Motor neuron (in vitro differentiated cells): ENCODE measurements around the gene XIRP1. TPM values are rescaled to one million over a fixed set of nuclear protein-coding genes. Genes with fewer than 3 reads are reported as not detected.

Experiments used
- ATAC-seq, 8 experiments: fragments of 200-7000 bp; cut with Tn5 transposase; replicated peaks in 6 of 8; 2 replicates each; pipeline ENCODE4 v1.8.0; 2021; ENCODE audit warnings: mild to moderate bottlenecking in 8 of 8, moderate library complexity in 8 of 8
- H3K27ac ChIP-seq, 2 donors: fragments of 250-450 bp; sonication (Bioruptor Pico); 2 replicates each; pipeline ENCODE4 v1.9.0; 2021; ENCODE audit warnings: antibody characterized with exemption in 2 of 2, mild to moderate bottlenecking in 2 of 2, moderate library complexity in 1 of 2
- H3K4me1 ChIP-seq, 2 donors: fragments of 250-450 bp; sonication (Bioruptor Pico); replicated peaks in 1 of 2; 2 replicates each; pipeline ENCODE4 v1.6.1; 2021; ENCODE audit warnings: antibody characterized with exemption in 2 of 2, mild to moderate bottlenecking in 2 of 2, moderate library complexity in 1 of 2
- H3K4me3 ChIP-seq, 5 donors: fragments of 250-450 bp; sonication (Bioruptor Pico); 2 replicates each; pipeline ENCODE4 v1.9.0; 2021; ENCODE audit warnings: antibody characterized with exemption in 5 of 5, mild to moderate bottlenecking in 5 of 5, moderate library complexity in 4 of 5
- WGBS, 10 experiments: fragments of 450-650 bp; shearing (Covaris generic); methylation state at CpG; one replicate each; pipeline ENCODE4 v1.0.0; 2022; 5-methylcytosine and 5-hydroxymethylcytosine counted together
- in situ Hi-C, 9 experiments: fragments of 400-800 bp; cut with MboI; loops; one replicate each; pipeline ENCODE4 v1.15.0; 2021; ENCODE audit warnings: low sequenced_read_pairs in 9 of 9, low pct_unique_long_range_greater_than_20kb in 2 of 9; ENCODE audit not compliant: unreplicated experiment in 9 of 9
- total RNA-seq, 8 experiments: library from RNA; unstranded; fragments of 300-600 nt; gene quantifications; 2 replicates each; pipeline versions ENCODE4 v1.2.3 to v1.2.4, GENCODE V29; 2022

The XIRP1 gene
- total RNA-seq, 8 experiments from 2014 or later = 0.05 to 0.66 (median 0.15) TPM

- Histone ChIP-seq H3K4me1 (peaks cover 15 to 17% of the 10 kb centered on the region in 2 donors), H3K4me3 (no peak overlapping the region), H3K27ac (no peak overlapping the region)
- ATAC-seq = peak in 1 of 8 experiments; percentile 1
- in situ Hi-C loops = no loop called here
- 20 to 100% (median 81%) methylated on average over 1 to 4 of the region's 5 CpGs; no CpG with 5 or more reads in 6 of the 10 experiments for WGBS, 10 experiments
Measured at GRCh38 chr3:39142067-39142466, 50.3 kb downstream of the XIRP1 start.

GRCh38 chr3:39141171-39141995 lies 51.0 kb downstream of the XIRP1 start:
- WGBS, 10 experiments = 57 to 100% (median 77%) methylated on average over 1 to 3 of the region's 4 CpGs; no CpG with 5 or more reads in 6 of the 10 experiments
- H3K4me1 ChIP-seq = peaks cover 8 to 10% of the 10 kb centered on the region in 2 donors
- no peak overlapping the region for H3K4me3 ChIP-seq
- in situ Hi-C loops = no loop called here
- ATAC-seq = peak; percentile 13 to 51 (median 30)
- H3K27ac ChIP-seq = no peak overlapping the region

GRCh38 chr3:39140341-39140971 lies 51.9 kb downstream of the XIRP1 start:
- 90 to 100% (median 92%) methylated on average over 1 to 2 of the region's 2 CpGs; no CpG with 5 or more reads in 6 of the 10 experiments for WGBS, 10 experiments
- ATAC-seq = peak in 1 of 8 experiments; percentile 2
- Histone ChIP-seq H3K4me1 (peaks cover 0 to 4% of the 10 kb centered on the region in 2 donors), H3K4me3 (no peak overlapping the region), H3K27ac (no peak overlapping the region)
- in situ Hi-C loops = no loop called here

GRCh38 chr3:39139442-39139841 lies 53.0 kb downstream of the XIRP1 start:
- 69 to 100% (median 90%) methylated on average over 1 to 2 of the region's 2 CpGs; no CpG with 5 or more reads in 6 of the 10 experiments for WGBS, 10 experiments
- Histone ChIP-seq H3K27ac (no peak overlapping the region), H3K4me3 (no peak overlapping the region), H3K4me1 (peaks cover 0 to 4% of the 10 kb centered on the region in 2 donors)
- no peak for ATAC-seq
- in situ Hi-C loops = no loop called here

GRCh38 chr3:39138804-39139415 lies 53.5 kb downstream of the XIRP1 start:
- 79 to 100% (median 100%) methylated on average over 2 to 3 of the region's 7 CpGs; no CpG with 5 or more reads in 7 of the 10 experiments for WGBS, 10 experiments
- H3K4me3 ChIP-seq = no peak overlapping the region
- peak in 3 of 8 experiments; percentile 1 to 59 (median 17) for ATAC-seq
- H3K4me1 ChIP-seq = peaks cover 0 to 4% of the 10 kb centered on the region in 2 donors
- H3K27ac ChIP-seq = no peak overlapping the region
- in situ Hi-C loops = no loop called here

GRCh38 chr3:39137991-39138803 lies 54.2 kb downstream of the XIRP1 start:
- in situ Hi-C loops = no loop called here
- Histone ChIP-seq H3K27ac (no peak overlapping the region), H3K4me1 (peaks cover 0 to 4% of the 10 kb centered on the region in 2 donors), H3K4me3 (no peak overlapping the region)
- WGBS, 10 experiments = 57 to 100% (median 94%) methylated on average over 1 to 3 of the region's 10 CpGs; no CpG with 5 or more reads in 3 of the 10 experiments
- ATAC-seq = no peak

- 85 to 100% (median 96%) methylated on average over 2 to 8 of the region's 18 CpGs; no CpG with 5 or more reads in 6 of the 10 experiments for WGBS, 10 experiments
- in situ Hi-C loops = no loop called here
- Histone ChIP-seq H3K27ac (no peak overlapping the region), H3K4me1 (peaks cover 0 to 4% of the 10 kb centered on the region in 2 donors), H3K4me3 (no peak overlapping the region)
- ATAC-seq = no peak
Measured at GRCh38 chr3:39137435-39137936, 54.9 kb downstream of the XIRP1 start.

- ATAC-seq = no peak
Measured at GRCh38 chr3:39136533-39137434, 55.6 kb downstream of the XIRP1 start.

GRCh38 chr3:39135170-39135805 lies 57.1 kb downstream of the XIRP1 start:
- WGBS, 10 experiments = 40 to 100% (median 80%) methylated on average over 1 to 4 of the region's 8 CpGs; no CpG with 5 or more reads in 3 of the 10 experiments

More at GRCh38 chr3:39136533-39137434, 55.6 kb downstream of the XIRP1 start:
- H3K4me1 ChIP-seq = peaks cover 0 to 4% of the 10 kb centered on the region in 2 donors
- no peak overlapping the region for H3K4me3 ChIP-seq
- no peak overlapping the region for H3K27ac ChIP-seq
- in situ Hi-C loops = no loop called here
- 77 to 100% (median 82%) methylated on average over 1 to 14 of the region's 21 CpGs; no CpG with 5 or more reads in 3 of the 10 experiments for WGBS, 10 experiments

GRCh38 chr3:39134305-39134704 lies 58.1 kb downstream of the XIRP1 start:
- in situ Hi-C loops = no loop called here
- WGBS, 10 experiments = 67 to 100% (median 80%) methylated on average over 1 to 2 of the region's 7 CpGs; no CpG with 5 or more reads in 7 of the 10 experiments
- Histone ChIP-seq H3K4me3 (no peak overlapping the region), H3K27ac (no peak overlapping the region), H3K4me1 (no peaks in the 10 kb centered on the region)
- ATAC-seq = no peak

More at GRCh38 chr3:39135170-39135805, 57.1 kb downstream of the XIRP1 start:
- no peak for ATAC-seq
- in situ Hi-C loops = no loop called here
- Histone ChIP-seq H3K27ac (no peak overlapping the region), H3K4me1 (no peaks in the 10 kb centered on the region), H3K4me3 (no peak overlapping the region)

GRCh38 chr3:39133822-39134221 lies 58.6 kb downstream of the XIRP1 start:
- Histone ChIP-seq H3K4me1 (no peaks in the 10 kb centered on the region), H3K4me3 (no peak overlapping the region), H3K27ac (no peak overlapping the region)
- no peak for ATAC-seq
- WGBS, 10 experiments = 63 to 100% (median 85%) methylated on average over 1 to 6 of the region's 6 CpGs; no CpG with 5 or more reads in 4 of the 10 experiments
- in situ Hi-C loops = no loop called here
